ENCODE results near the gene FOXO6.
"Not testable (repeated sequence)": the region's sequence is repeated elsewhere in the genome, so short reads cannot be mapped to it uniquely, and the experiment has no call there.

GRCh38 chr1:41332161-41332560, 29.1 kb upstream of the FOXO6 start:
- not testable (repeated sequence) for TF ChIP-seq SMARCA5 (IDR thresholded peaks at IDR 0.05); STAT1 (conservative IDR thresholded peaks at IDR 0.05); CTCF (IDR thresholded peaks at IDR 0.05 in 2 of 3, conservative IDR thresholded peaks at IDR 0.05 in 1 of 3; ENCODE audit: control insufficient read depth in 2 of 3, extremely low read depth in 1 of 3, insufficient read depth in 1 of 3, low read depth in 3 of 3, low read length in 3 of 3); MEF2B (IDR thresholded peaks at IDR 0.05; ENCODE audit: partially characterized antibody, poor library complexity, severe bottlenecking)
